ENCODE data around the gene PIGH.

GRCh38 chr14:67630938-67631337 is 30.9 kb upstream of the PIGH start:
- no peak for TF ChIP-seq CTCF (IDR thresholded peaks at IDR 0.05)
- TF ChIP-seq POLR2A (IDR thresholded peaks at IDR 0.05) = no peak
